H1 (cell line): ENCODE results near the gene ALPP. TPM values are rescaled to one million over a fixed set of nuclear protein-coding genes. Genes with fewer than 3 reads are reported as not detected.
A peak's percentile ranks its signal among the peaks of the same experiment; 100 is the strongest.

Experiments used
- CTCF ChIA-PET: fragments of 300-600 bp; sonication (Branson Sonifier 250); formaldehyde crosslinking; loops from one replicate; lab custom pipeline; 2021; ENCODE audit not compliant: partially characterized antibody; lab: Charles Lee
- POLR2A ChIA-PET: fragments of 300-600 bp; sonication (Branson Sonifier 250); formaldehyde crosslinking; loops from one replicate; lab custom pipeline; 2021; ENCODE audit warnings: inconsistent platforms; ENCODE audit not compliant: partially characterized antibody; lab: Charles Lee
- DNase-seq, 2 experiments: peaks; one replicate each; pipeline versions ENCODE4 v3.0.0 to v3.0.0-alpha.2; 2010 to 2022; ENCODE audit warnings: low spot score in 2 of 2, low read depth in 1 of 2, mixed read lengths in 1 of 2
- FAIRE-seq: peaks from 2 replicates; lab custom pipeline; 2011; peaks lifted over from hg19 to GRCh38; lab: Jason Lieb, UNC
- H2AFZ ChIP-seq: 2 replicates; pipeline ENCODE4 v1.8.1; 2012; ENCODE audit warnings: low read length, inconsistent platforms
- H2AK5ac ChIP-seq: 2 replicates; pipeline ENCODE4 v1.6.1; 2013; ENCODE audit warnings: low read depth, low read length
- H2BK120ac ChIP-seq: replicated peaks from 2 replicates; pipeline ENCODE3; 2013; ENCODE audit warnings: low read depth, low read length, inconsistent platforms
- H2BK12ac ChIP-seq: 2 replicates; pipeline ENCODE4 v1.6.1; 2013; ENCODE audit warnings: low read depth, low read length
- H2BK15ac ChIP-seq: 2 replicates; pipeline ENCODE4 v1.6.1; 2013; ENCODE audit warnings: low read length
- H2BK20ac ChIP-seq: 2 replicates; pipeline ENCODE4 v1.6.1; 2013; ENCODE audit warnings: low read length
- H2BK5ac ChIP-seq: 2 replicates; pipeline ENCODE4 v1.6.1; 2013; ENCODE audit warnings: low read depth, low read length
- H3K14ac ChIP-seq: 2 replicates; pipeline ENCODE4 v1.6.1; 2013; ENCODE audit warnings: inconsistent platforms; ENCODE audit not compliant: insufficient read length
- H3K18ac ChIP-seq: 2 replicates; pipeline ENCODE4 v1.6.1; 2013; ENCODE audit warnings: low read length; ENCODE audit errors: extremely low read depth
- H3K23ac ChIP-seq: 2 replicates; pipeline ENCODE4 v1.6.1; 2013; ENCODE audit warnings: inconsistent platforms; ENCODE audit not compliant: insufficient read length
- H3K23me2 ChIP-seq: 2 replicates; pipeline ENCODE4 v1.6.1; 2013; ENCODE audit warnings: low read depth, low read length
- H3K27ac ChIP-seq: 2 replicates; pipeline ENCODE4 v1.6.1; 2011; ENCODE audit warnings: low read depth, low read length, inconsistent platforms
- H3K27me3 ChIP-seq, 4 experiments: replicated peaks in 1 of 4; 1 replicate in 1 of 4; 2 replicates in 3 of 4; pipeline versions ENCODE4 v1.6.1 to v1.8.1; 2011 to 2013; ENCODE audit warnings: low read length in 3 of 4, mild to moderate bottlenecking in 3 of 4, inconsistent platforms in 2 of 4, mixed read lengths in 2 of 4, moderate library complexity in 1 of 4; ENCODE audit not compliant: control insufficient read depth in 3 of 4, insufficient read depth in 3 of 4; ENCODE audit errors: extremely low read depth in 1 of 4
- H3K36me3 ChIP-seq, 4 experiments: 2 replicates each; pipeline versions ENCODE4 v1.6.1 to v1.8.1; 2011 to 2013; ENCODE audit warnings: mild to moderate bottlenecking in 4 of 4, low read length in 3 of 4, moderate library complexity in 2 of 4, control low read depth in 1 of 4, inconsistent platforms in 1 of 4; ENCODE audit not compliant: insufficient read depth in 4 of 4, control insufficient read depth in 2 of 4
- H3K4ac ChIP-seq: replicated peaks from 2 replicates; pipeline ENCODE3; 2013; ENCODE audit warnings: low read length, low read depth, mixed read lengths, inconsistent platforms; ENCODE audit not compliant: insufficient read length
- H3K4me1 ChIP-seq, 4 experiments: replicated peaks in 1 of 4; 1 replicate in 1 of 4; 2 replicates in 3 of 4; pipeline versions ENCODE4 v1.6.1 to v1.8.1; 2011 to 2013; ENCODE audit warnings: low read length in 3 of 4, inconsistent platforms in 2 of 4, mixed read lengths in 1 of 4; ENCODE audit not compliant: insufficient read depth in 4 of 4, control insufficient read depth in 3 of 4
- H3K4me2 ChIP-seq, 2 experiments: 2 replicates each; pipeline versions ENCODE4 v1.6.1 to v1.8.1; 2011 to 2013; ENCODE audit warnings: low read depth in 2 of 2, low read length in 2 of 2, control low read depth in 1 of 2, inconsistent platforms in 1 of 2, mild to moderate bottlenecking in 1 of 2; ENCODE audit not compliant: insufficient read depth in 1 of 2
- H3K4me3 ChIP-seq, 4 experiments: fragments of 200-600, 300-600 bp in 1 of 4; sonication (generic), shearing (Covaris generic), sonication (Bioruptor Twin) in 1 of 4; 2 replicates each; pipeline versions ENCODE4 v1.5.1 to v1.8.1; 2011 to 2016; ENCODE audit warnings: low read length in 4 of 4, low read depth in 3 of 4, control low read depth in 2 of 4, inconsistent platforms in 2 of 4, mild to moderate bottlenecking in 2 of 4, mixed read lengths in 1 of 4, moderate library complexity in 1 of 4; ENCODE audit not compliant: insufficient read depth in 2 of 4; ENCODE audit errors: extremely low read depth in 1 of 4
- H3K56ac ChIP-seq: replicated peaks from 2 replicates; pipeline ENCODE3; 2013; ENCODE audit warnings: low read depth, mild to moderate bottlenecking, mixed read lengths, low read length, inconsistent platforms; ENCODE audit not compliant: insufficient read length
- H3K79me1 ChIP-seq: 2 replicates; pipeline ENCODE4 v1.6.1; 2013; ENCODE audit warnings: low read depth, low read length, control low read depth
- H3K79me2 ChIP-seq, 2 experiments: 2 replicates each; pipeline versions ENCODE4 v1.6.1 to v1.8.1; 2012 to 2013; ENCODE audit warnings: low read length in 2 of 2, mild to moderate bottlenecking in 2 of 2, inconsistent platforms in 1 of 2; ENCODE audit not compliant: insufficient read depth in 2 of 2, control insufficient read depth in 1 of 2
- H3K9ac ChIP-seq, 4 experiments: replicated peaks in 1 of 4; 1 replicate in 1 of 4; 2 replicates in 3 of 4; pipeline versions ENCODE4 v1.6.1 to v1.8.1; 2011 to 2013; ENCODE audit warnings: low read depth in 3 of 4, low read length in 3 of 4, control low read depth in 2 of 4, mild to moderate bottlenecking in 2 of 4, moderate library complexity in 2 of 4, inconsistent platforms in 1 of 4; ENCODE audit errors: extremely low read depth in 1 of 4
- H3K9me3 ChIP-seq, 2 experiments: 2 replicates each; pipeline versions ENCODE4 v1.6.1 to v1.8.1; 2012 to 2013; ENCODE audit warnings: mild to moderate bottlenecking in 2 of 2, moderate library complexity in 2 of 2, control low read depth in 1 of 2, inconsistent platforms in 1 of 2, low read depth in 1 of 2, low read length in 1 of 2, mixed read lengths in 1 of 2; ENCODE audit not compliant: insufficient read depth in 2 of 2
- H4K20me1 ChIP-seq, 2 experiments: replicated peaks in 1 of 2; 2 replicates each; pipeline versions ENCODE3 to v1.8.1; 2011 to 2013; ENCODE audit warnings: inconsistent platforms in 2 of 2, low read length in 2 of 2, mild to moderate bottlenecking in 1 of 2; ENCODE audit not compliant: insufficient read depth in 2 of 2, control insufficient read depth in 1 of 2
- H4K5ac ChIP-seq: 2 replicates; pipeline ENCODE4 v1.6.1; 2013; ENCODE audit warnings: low read length, low read depth, mixed read lengths, inconsistent platforms; ENCODE audit not compliant: insufficient read length
- H4K8ac ChIP-seq: 2 replicates; pipeline ENCODE4 v1.8.0; 2013; ENCODE audit warnings: mild to moderate bottlenecking, moderate library complexity, low read length, inconsistent platforms; ENCODE audit not compliant: insufficient read depth; ENCODE audit errors: extremely low read depth
- H4K91ac ChIP-seq: replicated peaks from 2 replicates; pipeline ENCODE3; 2013; ENCODE audit warnings: low read length, mixed read lengths, inconsistent platforms; ENCODE audit not compliant: insufficient read length
- ATF2 ChIP-seq: IDR thresholded peaks from 2 replicates; pipeline ENCODE4 v1.6.1; 2012; ENCODE audit warnings: low read length, inconsistent platforms
- BCL11A ChIP-seq, 2 experiments: IDR thresholded peaks; one replicate each; pipeline ENCODE4 v1.6.1; 2011; ENCODE audit warnings: low read depth in 2 of 2, low read length in 2 of 2, mild to moderate bottlenecking in 2 of 2
- FOSL1 ChIP-seq: IDR thresholded peaks from 2 replicates; pipeline ENCODE4 v1.6.1; 2011; ENCODE audit warnings: mild to moderate bottlenecking, low read depth, low read length, moderate library complexity; ENCODE audit not compliant: insufficient read depth
- GTF2F1 ChIP-seq: IDR thresholded peaks from 2 replicates; pipeline ENCODE4 v1.6.1; 2012; ENCODE audit warnings: low read depth, low read length, improper control_type of control experiment, borderline replicate concordance
- HDAC6 ChIP-seq: IDR thresholded peaks from one replicate; pipeline ENCODE4 v1.7.1; 2012; ENCODE audit warnings: low read depth, mild to moderate bottlenecking, inconsistent platforms, low read length, moderate library complexity
- POLR2A ChIP-seq, 2 experiments: IDR thresholded peaks; 1 replicate in 1 of 2; 2 replicates in 1 of 2; pipeline ENCODE4 v1.6.1; 2011; ENCODE audit warnings: low read depth in 2 of 2, low read length in 2 of 2, mild to moderate bottlenecking in 2 of 2; ENCODE audit errors: control extremely low read depth in 1 of 2
- POU5F1 ChIP-seq: IDR thresholded peaks from 2 replicates; pipeline ENCODE4 v1.6.1; 2011; ENCODE audit warnings: low read depth, mild to moderate bottlenecking, low read length, moderate library complexity
- RBBP5 ChIP-seq: IDR thresholded peaks from 2 replicates; pipeline ENCODE4 v1.7.1; 2012; ENCODE audit warnings: low read depth, mild to moderate bottlenecking, inconsistent platforms, low read length, moderate library complexity, borderline replicate concordance
- SIN3A ChIP-seq, 2 experiments: IDR thresholded peaks in 1 of 2; conservative IDR thresholded peaks in 1 of 2; 2 replicates each; pipeline ENCODE4 v1.6.1; 2011 to 2012; ENCODE audit warnings: low read length in 2 of 2, improper control_type of control experiment in 1 of 2, low read depth in 1 of 2, mild to moderate bottlenecking in 1 of 2
- SP2 ChIP-seq: IDR thresholded peaks from 2 replicates; pipeline ENCODE4 v1.6.1; 2012; ENCODE audit warnings: mild to moderate bottlenecking, low read length, inconsistent platforms
- SP4 ChIP-seq: IDR thresholded peaks from 2 replicates; pipeline ENCODE4 v1.6.1; 2012; ENCODE audit warnings: low read length, inconsistent platforms
- SUZ12 ChIP-seq: fragments of 200-600 bp; sonication (generic); IDR thresholded peaks from 2 replicates; pipeline ENCODE4 v1.6.1; 2012; ENCODE audit warnings: mild to moderate bottlenecking, inconsistent platforms, low read length, moderate library complexity, mixed read lengths
- WGBS, 2 experiments: shearing (Covaris generic) in 1 of 2; methylation state at CpG; one replicate each; pipeline versions ENCODE4 v1.1.6 to v1.1.7; 2013 to 2015; ENCODE audit warnings: low lambda C conversion rate in 2 of 2, mixed read lengths in 2 of 2, inconsistent platforms in 1 of 2, low coverage in 1 of 2, missing lambda C conversion rate in 1 of 2; ENCODE audit not compliant: insufficient replicate concordance in 2 of 2, insufficient coverage in 1 of 2, insufficient read length in 1 of 2; ENCODE audit errors: extremely low coverage in 1 of 2, missing lambda C conversion rate in 1 of 2; 5-methylcytosine and 5-hydroxymethylcytosine counted together
- polyA plus RNA-seq, 7 experiments: library from polyadenylated mRNA; depleted of rRNA in 3 of 7; stranded (reverse) in 5 of 7; unstranded in 2 of 7; fragments of >200 nt in 5 of 7; fragments of 200-250 nt in 2 of 7; gene quantifications; 1 replicate in 5 of 7; 2 replicates in 1 of 7; 4 replicates in 1 of 7; pipeline versions ENCODE4 v1.2.1 to v1.2.3, GENCODE V29; 2011 to 2013; ENCODE audit warnings: missing spikeins in 2 of 7, mixed read lengths in 2 of 7
- total RNA-seq: library from RNA; stranded (reverse); fragmentation: NEBNext Ultra II Directional; extraction: Animal tissue kit (Norgen Biotek cat#: 25700); gene quantifications from 2 replicates; pipeline ENCODE4 v1.2.1, GENCODE V29; 2021

Gene ALPP
- total and polyA plus RNA-seq, 2 of the 8 experiments (the other 6 are each of a cell fraction or from before 2014, with no cell fraction given), result 0.15 TPM

- H3K23me2 ChIP-seq, result no peaks in the 10 kb centered on the region
- CTCF ChIA-PET, result interaction anchor here (0.6 to 4.7 kb wide), 31 partner anchors 9 to 545 kb away, joined by 3 to 72 read pairs (median 4); partner anchors contain the start of genes ALPG and NPPC
- no peaks in the 10 kb centered on the region for H3K79me1 ChIP-seq
- H2AK5ac ChIP-seq, result no peak overlapping the region
- no peaks in the 10 kb centered on the region; a peak in 1 of 7 replicates for H3K4me1 ChIP-seq
- no peaks in the 10 kb centered on the region for H3K36me3 ChIP-seq
- H4K5ac ChIP-seq, result no peak overlapping the region
- no peak overlapping the region for H3K4me2 ChIP-seq
- H2BK120ac ChIP-seq, result no peak overlapping the region
- no peak overlapping the region for H3K18ac ChIP-seq
- no peak overlapping the region for H2BK12ac ChIP-seq
- no peaks in the 10 kb centered on the region for H4K20me1 ChIP-seq
- H3K9ac ChIP-seq, result no peak overlapping the region
- no peak overlapping the region for H3K4me3 ChIP-seq
- H4K91ac ChIP-seq, result no peak overlapping the region
- no peak overlapping the region for H3K56ac ChIP-seq
- no peak overlapping the region for H3K14ac ChIP-seq
- H3K79me2 ChIP-seq, result no peaks in the 10 kb centered on the region
- no peak overlapping the region for H4K8ac ChIP-seq
- FAIRE-seq, result no peak
- H3K4ac ChIP-seq, result no peak overlapping the region
- WGBS, 2 experiments, result 91% methylated on average over 17 of the region's 17 CpGs; no CpG with 5 or more reads in 1 of the 2 experiments
- H3K23ac ChIP-seq, result no peak overlapping the region
- no peaks in the 10 kb centered on the region for H3K9me3 ChIP-seq
- peak in 1 of 2 experiments; percentile 30 for DNase-seq
- H3K27ac ChIP-seq, result no peak overlapping the region
- H2AFZ ChIP-seq, result no peak overlapping the region
- TF ChIP-seq POU5F1, result no peak
- no peak for TF ChIP-seq SP4
- TF ChIP-seq ATF2, result no peak
- TF ChIP-seq FOSL1, result no peak
- TF ChIP-seq SUZ12, result no peak
- TF ChIP-seq HDAC6, result no peak
- no peak for TF ChIP-seq SIN3A (conservative IDR thresholded peaks at IDR 0.05 in 1 of 2, IDR thresholded peaks at IDR 0.05 in 1 of 2; ENCODE audit: low read depth in 1 of 2, low read length in 2 of 2)
- no peak for TF ChIP-seq SP2
- no peak for TF ChIP-seq RBBP5
- no peak for TF ChIP-seq BCL11A (IDR thresholded peaks at IDR 0.05; ENCODE audit: low read depth in 2 of 2, low read length in 2 of 2)
- no peak for TF ChIP-seq GTF2F1
- no peak for TF ChIP-seq POLR2A (IDR thresholded peaks at IDR 0.05; ENCODE audit: control extremely low read depth in 1 of 2, low read depth in 2 of 2, low read length in 2 of 2)
- TF ChIP-seq, all 59 proteins: peak for 0
- Histone ChIP-seq H2BK15ac (no peak overlapping the region), H2BK5ac (no peak overlapping the region), H3K27me3 (no peaks in the 10 kb centered on the region), H2BK20ac (no peak overlapping the region)
- POLR2A ChIA-PET, result interaction anchor here (0.7 to 1.4 kb wide), 4 partner anchors 45 to 78 kb away, joined by 3 to 4 read pairs (median 3); no protein-coding TSS in a partner anchor
Observed at GRCh38 chr2:232341061-232341738, 37.4 kb upstream of the ALPP start.
